HG03139 (cell line): ENCODE measurements around the gene ARHGAP23.

Source experiments
- ATAC-seq: cut with Tn5 transposase; IDR thresholded peaks from one replicate; pipeline ENCODE4 v1.9.1; 2021; ENCODE audit not compliant: unreplicated experiment

The ARHGAP23 gene

GRCh38 chr17:38544175-38544838, 116.0 kb downstream of the ARHGAP23 start:
- ATAC-seq = no peak

DNA sequence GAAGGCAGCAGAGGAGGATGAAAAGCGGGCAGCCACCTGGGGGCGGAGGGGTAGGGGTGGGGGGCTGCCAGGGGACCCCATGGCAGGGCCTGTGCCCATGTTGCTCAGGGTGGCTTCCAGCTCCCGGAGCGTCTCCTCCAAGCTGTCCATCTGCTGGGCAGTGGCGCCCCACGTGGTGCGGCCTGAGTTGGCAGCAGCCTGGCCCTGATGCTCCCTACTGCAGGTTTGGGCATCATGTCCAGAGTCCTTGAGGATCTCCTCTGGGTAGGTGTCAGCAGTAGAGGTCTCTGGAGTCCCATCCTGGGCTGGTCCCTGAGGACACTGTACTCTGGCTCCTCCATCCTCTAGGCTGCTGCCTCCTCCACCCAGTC, 116.6 kb downstream of the ARHGAP23 start:
- no peak for ATAC-seq

DNA sequence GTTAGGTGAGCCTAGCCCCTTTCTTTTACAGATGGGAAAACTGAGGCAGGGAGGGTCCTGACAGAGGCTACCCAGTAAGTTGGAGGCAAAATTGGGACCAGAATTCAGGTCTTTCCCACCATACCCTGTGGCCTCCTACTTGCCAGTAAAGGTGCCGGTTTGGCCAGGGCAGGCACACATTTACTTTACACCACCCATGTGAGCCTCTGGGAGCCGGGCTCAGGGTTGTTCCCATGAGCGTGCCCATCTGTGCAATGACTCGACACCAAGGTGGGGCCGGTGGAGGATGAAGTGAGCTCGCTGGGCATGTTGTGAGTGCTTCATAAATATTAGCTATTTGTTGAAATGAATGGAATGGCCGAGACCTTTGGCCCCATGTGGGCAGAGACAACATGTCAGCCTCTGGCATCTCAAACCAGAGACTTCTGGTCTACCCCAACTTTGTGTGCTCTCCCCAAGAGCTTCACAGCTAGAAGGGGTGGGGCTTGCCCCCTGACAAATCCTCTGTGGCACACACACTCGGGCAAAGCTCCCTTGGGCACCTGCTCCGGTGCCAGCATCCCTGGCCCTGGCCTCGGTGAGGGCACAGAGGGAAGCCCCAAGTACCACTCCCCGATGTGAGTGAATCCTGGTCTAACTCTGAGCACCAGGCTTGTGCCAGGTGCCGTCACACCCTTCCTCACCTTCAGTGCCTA, 117.4 kb downstream of the ARHGAP23 start:
- no peak for ATAC-seq

GRCh38 chr17:38546396-38546795, 118.1 kb downstream of the ARHGAP23 start:
- ATAC-seq = no peak

DNA sequence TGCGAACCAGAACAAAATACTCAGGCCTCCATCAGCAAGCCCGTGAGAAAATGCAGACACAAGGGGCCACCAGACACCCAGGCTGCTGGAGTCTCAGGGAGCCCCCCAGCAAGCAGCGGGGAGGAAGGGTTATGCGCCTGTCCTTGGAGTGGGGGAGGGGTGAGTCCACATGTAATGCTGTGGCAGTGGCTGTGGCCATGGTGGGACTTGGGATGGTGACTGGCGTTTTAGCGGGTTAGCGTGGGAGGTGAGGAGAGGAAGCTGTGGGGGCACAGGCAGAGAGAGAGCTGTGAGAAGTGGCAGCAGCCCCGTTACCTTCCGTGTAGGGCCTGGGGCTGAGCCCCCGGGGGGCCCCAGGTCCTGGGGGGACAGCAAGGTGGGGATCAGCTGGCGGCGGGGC, 119.2 kb downstream of the ARHGAP23 start:
- no peak for ATAC-seq

DNA sequence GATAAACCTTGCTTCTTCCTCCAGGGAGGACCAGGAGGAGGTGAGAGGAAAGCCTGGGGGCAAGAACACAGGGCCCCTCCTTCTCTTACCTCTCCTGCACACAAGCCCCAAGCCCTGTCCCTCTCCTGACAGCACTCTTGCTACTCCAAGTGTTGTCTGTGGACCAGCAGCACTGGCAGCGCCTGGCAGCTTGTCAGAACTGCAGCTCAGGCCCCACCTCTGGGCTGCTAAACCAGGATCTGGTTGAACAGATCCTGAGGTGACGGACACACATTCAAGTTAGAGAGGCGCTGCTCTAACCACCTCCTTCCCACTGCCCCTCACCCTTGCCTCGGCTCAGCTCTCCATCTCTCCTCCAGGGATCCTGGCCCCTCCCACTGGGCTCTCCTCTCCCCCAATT, 121.0 kb downstream of the ARHGAP23 start:
- no peak for ATAC-seq

- ATAC-seq = no peak
Observed at GRCh38 chr17:38550661-38551060, 122.4 kb downstream of the ARHGAP23 start.

DNA sequence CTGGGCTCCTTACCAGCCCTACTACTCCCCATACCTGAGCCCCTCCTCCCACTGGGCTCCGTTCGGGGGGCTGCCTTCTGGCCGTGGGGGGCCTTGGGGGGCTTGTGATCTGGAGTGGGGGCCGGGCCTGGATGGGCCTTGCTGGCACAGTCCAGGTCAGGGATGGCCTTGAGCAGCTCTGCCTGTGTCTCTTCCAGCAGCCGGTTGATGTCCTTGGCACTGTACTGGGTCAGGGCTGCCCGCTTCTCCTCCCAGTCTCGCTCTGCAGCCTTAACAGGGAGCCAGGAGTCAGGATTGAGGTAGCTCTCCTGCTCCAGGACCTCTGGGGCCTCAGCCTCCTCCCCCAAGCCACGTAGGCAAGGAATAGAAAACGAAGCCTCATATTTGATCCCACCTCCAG, 122.9 kb downstream of the ARHGAP23 start:
- no peak for ATAC-seq

- no peak for ATAC-seq
Observed at GRCh38 chr17:38552343-38552742, 124.1 kb downstream of the ARHGAP23 start.

GRCh38 chr17:38554430-38555350, 126.4 kb downstream of the ARHGAP23 start:
- no peak for ATAC-seq

- ATAC-seq = no peak
Observed at GRCh38 chr17:38556239-38556638, 128.0 kb downstream of the ARHGAP23 start.

DNA sequence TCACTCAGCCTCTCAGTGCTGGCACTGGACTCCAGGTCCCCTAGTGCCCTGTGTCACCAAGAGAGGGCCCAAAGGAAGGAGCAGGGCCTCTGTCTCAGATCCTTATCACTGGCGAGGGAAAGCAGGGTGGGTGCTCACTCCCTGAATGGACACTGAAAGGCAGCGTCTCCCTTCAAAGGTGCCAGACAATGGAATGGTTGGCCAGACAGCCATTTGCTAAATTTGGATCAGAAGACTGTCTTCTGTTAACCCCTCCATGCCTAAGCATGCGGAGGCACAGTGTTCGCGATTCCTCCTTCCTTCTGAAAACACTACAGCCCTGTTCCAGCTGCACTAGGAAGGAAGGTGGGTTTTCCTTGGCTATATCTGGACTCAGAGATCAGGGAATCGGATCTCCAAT, 129.1 kb downstream of the ARHGAP23 start:
- ATAC-seq = no peak

DNA sequence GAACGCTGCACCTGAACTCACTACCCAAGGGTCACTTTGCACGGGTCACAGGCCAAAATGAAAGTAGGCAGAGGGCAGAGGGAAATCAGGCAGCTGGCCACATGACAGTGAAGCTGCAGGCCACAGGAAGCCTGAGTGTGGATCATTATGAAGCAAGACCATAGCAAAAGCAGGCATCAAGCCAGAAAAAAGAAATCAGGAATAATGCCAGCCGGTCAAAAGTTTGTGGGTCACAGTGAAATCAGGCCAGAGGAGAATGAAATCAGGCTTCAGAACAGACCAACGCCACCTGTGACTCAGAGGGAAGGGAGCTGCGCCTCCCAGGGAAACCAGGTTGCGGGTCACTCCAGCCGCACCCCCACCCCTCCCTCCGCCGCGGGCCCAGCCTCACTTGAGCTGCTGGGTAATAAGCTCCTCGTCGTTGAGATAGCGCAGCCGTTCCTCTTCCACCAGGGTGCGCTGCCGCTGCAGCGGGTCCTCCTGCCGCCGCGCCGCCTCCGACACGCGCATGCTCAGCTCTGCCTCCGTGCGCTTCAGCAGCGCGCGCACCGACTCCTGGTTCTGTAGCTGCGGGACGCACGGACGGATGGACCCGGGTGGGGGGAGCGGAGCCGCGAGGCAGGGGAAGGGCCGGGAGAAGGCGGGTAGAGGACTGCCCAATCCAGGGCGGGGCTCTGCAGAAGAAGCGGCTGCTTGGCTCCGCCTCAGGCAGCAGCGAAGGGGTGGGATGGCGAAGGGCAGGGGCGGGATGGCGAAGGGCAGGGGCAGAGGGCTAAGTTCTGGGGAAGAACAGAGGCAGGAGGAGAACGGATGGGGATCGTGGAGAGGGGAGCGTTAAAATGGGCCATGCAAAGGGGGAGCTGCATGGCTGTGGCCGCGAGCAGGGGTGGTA, 129.8 kb downstream of the ARHGAP23 start:
- ATAC-seq = peak; percentile 60

DNA sequence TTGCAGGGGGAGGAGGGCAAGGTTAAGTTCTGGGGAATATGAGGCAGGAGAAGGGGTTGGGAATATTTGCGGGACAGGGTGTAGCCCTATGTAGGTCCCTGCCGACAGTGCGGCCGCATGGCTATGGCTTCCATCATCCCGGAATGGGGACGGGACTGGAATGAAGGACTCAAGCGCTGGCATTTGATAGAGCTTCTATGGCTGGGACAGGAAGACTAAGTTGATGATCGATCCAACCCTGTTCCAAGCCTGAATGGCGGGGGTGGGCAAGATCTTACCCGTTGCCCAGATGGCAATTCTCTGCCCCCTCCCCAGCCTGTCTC, 130.4 kb downstream of the ARHGAP23 start:
- no peak for ATAC-seq

DNA sequence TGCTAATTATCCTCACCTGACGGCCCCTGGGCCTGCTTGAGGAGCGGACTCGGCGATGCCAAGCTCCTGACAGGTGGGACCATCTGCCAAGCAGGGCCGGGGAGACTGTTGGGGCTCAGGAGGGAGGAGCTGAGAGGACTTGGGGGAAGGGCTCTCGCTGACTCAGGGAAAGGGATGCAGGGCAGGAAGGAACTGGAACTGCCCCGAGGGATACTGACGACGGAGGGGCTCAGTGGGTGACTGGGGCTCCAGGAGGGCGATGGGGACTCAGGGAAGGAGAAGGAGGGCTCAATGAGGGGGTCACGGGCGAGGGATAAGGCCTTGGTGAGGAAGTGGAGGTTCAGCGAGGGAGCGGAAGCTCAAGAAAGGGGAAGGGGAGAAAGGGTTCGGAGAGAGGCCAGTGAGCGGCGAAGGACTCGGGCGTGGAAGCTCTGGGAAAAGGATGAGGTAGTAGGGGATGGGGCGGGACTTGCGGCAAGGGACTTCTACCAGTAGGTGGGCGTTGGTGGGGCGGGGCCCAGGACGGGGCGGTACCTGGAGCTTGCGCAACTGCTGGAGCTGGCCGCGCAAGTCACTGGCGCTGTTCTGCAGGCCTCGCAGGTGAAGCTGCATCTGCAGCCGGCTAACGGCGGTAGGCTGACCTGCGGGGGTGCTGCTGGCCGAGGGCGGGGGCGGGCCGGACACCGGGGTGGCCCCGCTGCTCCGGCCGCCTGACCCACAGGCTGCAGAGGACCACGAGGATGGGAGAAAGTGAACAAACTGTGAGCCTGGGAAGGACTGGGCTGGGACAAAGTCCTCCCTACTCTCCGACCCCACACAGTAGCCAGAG, 131.0 kb downstream of the ARHGAP23 start:
- no peak for ATAC-seq

DNA sequence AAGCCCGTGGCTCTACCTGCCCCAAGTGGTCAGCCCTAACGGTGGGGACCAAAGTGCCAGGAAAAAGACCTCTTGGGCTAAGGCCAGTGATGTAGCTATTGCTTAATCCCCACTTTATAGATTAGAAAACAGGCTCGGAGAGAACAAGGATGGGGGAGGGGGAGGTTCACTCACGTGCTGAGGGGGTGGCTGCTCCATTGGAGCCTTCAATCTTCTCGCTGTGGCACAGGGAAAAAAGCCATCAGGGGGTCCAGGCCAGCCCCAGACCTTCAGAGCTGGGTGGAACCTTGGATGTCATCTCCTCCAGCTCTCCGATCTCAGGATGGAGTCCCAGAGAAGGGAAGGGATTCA, 131.6 kb downstream of the ARHGAP23 start:
- no peak for ATAC-seq

GRCh38 chr17:38560503-38561318, 132.4 kb downstream of the ARHGAP23 start:
- ATAC-seq = no peak

GRCh38 chr17:38561416-38562214, 133.4 kb downstream of the ARHGAP23 start:
- no peak for ATAC-seq
